COR-L47 (cell line): ENCODE measurements around the gene C4orf50.

Experiments
- DNase-seq: peaks from one replicate; lab custom pipeline; 2025; lab: John Stamatoyannopoulos, UW

The C4orf50 gene

GRCh38 chr4:6018331-6018730, at the start of gene C4orf50:
C4orf50 (minus strand) TSS chr4:6018431.
- DNase-seq = no peak

- DNase-seq = no peak
These were observed 47.8 kb upstream of the C4orf50 start for GRCh38 chr4:6065934-6066590.

GRCh38 chr4:6065166-6065565, 46.9 kb upstream of the C4orf50 start:
- no peak for DNase-seq

GRCh38 chr4:6064383-6064782, 46.2 kb upstream of the C4orf50 start:
- no peak for DNase-seq

GRCh38 chr4:6063684-6064083, 45.5 kb upstream of the C4orf50 start:
- no peak for DNase-seq

- no peak for DNase-seq
These were observed 43.9 kb upstream of the C4orf50 start for GRCh38 chr4:6062133-6062532.

GRCh38 chr4:6059375-6059805, 41.2 kb upstream of the C4orf50 start:
- DNase-seq = no peak

GRCh38 chr4:6058531-6059374, 40.5 kb upstream of the C4orf50 start:
- no peak for DNase-seq

GRCh38 chr4:6056976-6057766, 38.9 kb upstream of the C4orf50 start:
- no peak for DNase-seq

- no peak for DNase-seq
These were observed 37.2 kb upstream of the C4orf50 start for GRCh38 chr4:6055436-6055835.

GRCh38 chr4:6055030-6055429, 36.8 kb upstream of the C4orf50 start:
- no peak for DNase-seq

- no peak for DNase-seq
These were observed 36.1 kb upstream of the C4orf50 start for GRCh38 chr4:6054162-6054922.

GRCh38 chr4:6052679-6053078, 34.4 kb upstream of the C4orf50 start:
- no peak for DNase-seq

- DNase-seq = no peak
These were observed 32.3 kb upstream of the C4orf50 start for GRCh38 chr4:6050551-6050950.

GRCh38 chr4:6049985-6050384, 31.8 kb upstream of the C4orf50 start:
- no peak for DNase-seq

- DNase-seq = no peak
These were observed 31.0 kb upstream of the C4orf50 start for GRCh38 chr4:6049278-6049677.

GRCh38 chr4:6048537-6048936, 30.3 kb upstream of the C4orf50 start:
- DNase-seq = no peak

GRCh38 chr4:6047130-6047673, 29.0 kb upstream of the C4orf50 start:
- no peak for DNase-seq

GRCh38 chr4:6046526-6047129, 28.4 kb upstream of the C4orf50 start:
- DNase-seq = no peak

GRCh38 chr4:6044805-6045204, 26.6 kb upstream of the C4orf50 start:
- no peak for DNase-seq

- DNase-seq = no peak
These were observed 26.0 kb upstream of the C4orf50 start for GRCh38 chr4:6044276-6044675.
